ENCODE measurements around the gene ACKR3.

Gene ACKR3

GRCh38 chr2:236593531-236593930 is 23.9 kb downstream of the ACKR3 start:
- DNase-seq (ENCODE audit: insufficient read length) (no peak), FAIRE-seq (no peak)
- TF ChIP-seq POLR2AphosphoS5 (IDR thresholded peaks at IDR 0.05; ENCODE audit: low read depth, low read length) = no peak
- TF ChIP-seq TAF1 (IDR thresholded peaks at IDR 0.05; ENCODE audit: borderline replicate concordance, low read depth, low read length) = no peak

GRCh38 chr2:236593956-236594355 is 24.3 kb downstream of the ACKR3 start:
- FAIRE-seq = no peak
- no peak for DNase-seq (ENCODE audit: insufficient read length)
- TF ChIP-seq POLR2AphosphoS5 (IDR thresholded peaks at IDR 0.05; ENCODE audit: low read depth, low read length) (no peak), TAF1 (IDR thresholded peaks at IDR 0.05; ENCODE audit: borderline replicate concordance, low read depth, low read length) (no peak), POLR2A (IDR thresholded peaks at IDR 0.05; ENCODE audit: low read depth, low read length) (no peak)

- no peak for FAIRE-seq
- TF ChIP-seq TAF1 (IDR thresholded peaks at IDR 0.05; ENCODE audit: borderline replicate concordance, low read depth, low read length) = no peak
- no peak for TF ChIP-seq POLR2A (IDR thresholded peaks at IDR 0.05; ENCODE audit: low read depth, low read length)
- TF ChIP-seq POLR2AphosphoS5 (IDR thresholded peaks at IDR 0.05; ENCODE audit: low read depth, low read length) = no peak
- DNase-seq (ENCODE audit: insufficient read length) = no peak
These were observed 28.0 kb downstream of the ACKR3 start for GRCh38 chr2:236597629-236598028.

GRCh38 chr2:236599059-236599458 is 29.4 kb downstream of the ACKR3 start:
- TF ChIP-seq POLR2A (IDR thresholded peaks at IDR 0.05; ENCODE audit: low read depth, low read length) (no peak), TAF1 (IDR thresholded peaks at IDR 0.05; ENCODE audit: borderline replicate concordance, low read depth, low read length) (no peak), POLR2AphosphoS5 (IDR thresholded peaks at IDR 0.05; ENCODE audit: low read depth, low read length) (no peak)
- FAIRE-seq = no peak
- no peak for DNase-seq (ENCODE audit: insufficient read length)

- FAIRE-seq (no peak), DNase-seq (ENCODE audit: insufficient read length) (no peak)
- TF ChIP-seq POLR2AphosphoS5 (IDR thresholded peaks at IDR 0.05; ENCODE audit: low read depth, low read length) (no peak), POLR2A (IDR thresholded peaks at IDR 0.05; ENCODE audit: low read depth, low read length) (no peak), TAF1 (IDR thresholded peaks at IDR 0.05; ENCODE audit: borderline replicate concordance, low read depth, low read length) (no peak)
These were observed 30.5 kb downstream of the ACKR3 start for GRCh38 chr2:236600158-236600557.

DNA sequence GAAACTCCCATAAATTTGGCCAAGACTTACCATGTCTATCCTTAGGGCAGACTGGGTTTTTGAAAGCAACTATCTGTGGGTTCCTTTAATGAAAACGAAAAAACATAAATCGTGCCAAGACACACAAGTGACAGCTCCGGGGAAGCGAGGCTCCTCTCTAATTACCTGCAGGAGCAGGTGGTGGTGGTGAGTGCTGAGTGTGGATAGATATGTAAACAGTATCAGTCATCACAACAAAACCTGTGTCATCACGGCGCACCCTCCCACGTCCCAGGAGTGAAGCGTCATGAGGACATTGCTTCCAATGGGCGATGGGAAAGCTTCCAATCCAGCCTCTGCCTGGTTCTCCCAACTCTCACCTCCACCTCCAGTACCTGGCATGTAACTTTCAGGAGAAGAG is 31.3 kb downstream of the ACKR3 start:
- TF ChIP-seq POLR2AphosphoS5 (IDR thresholded peaks at IDR 0.05; ENCODE audit: low read depth, low read length) = no peak
- no peak for TF ChIP-seq TAF1 (IDR thresholded peaks at IDR 0.05; ENCODE audit: borderline replicate concordance, low read depth, low read length)
- TF ChIP-seq POLR2A (IDR thresholded peaks at IDR 0.05; ENCODE audit: low read depth, low read length) = no peak
- DNase-seq (ENCODE audit: insufficient read length) (no peak), FAIRE-seq (no peak)

DNA sequence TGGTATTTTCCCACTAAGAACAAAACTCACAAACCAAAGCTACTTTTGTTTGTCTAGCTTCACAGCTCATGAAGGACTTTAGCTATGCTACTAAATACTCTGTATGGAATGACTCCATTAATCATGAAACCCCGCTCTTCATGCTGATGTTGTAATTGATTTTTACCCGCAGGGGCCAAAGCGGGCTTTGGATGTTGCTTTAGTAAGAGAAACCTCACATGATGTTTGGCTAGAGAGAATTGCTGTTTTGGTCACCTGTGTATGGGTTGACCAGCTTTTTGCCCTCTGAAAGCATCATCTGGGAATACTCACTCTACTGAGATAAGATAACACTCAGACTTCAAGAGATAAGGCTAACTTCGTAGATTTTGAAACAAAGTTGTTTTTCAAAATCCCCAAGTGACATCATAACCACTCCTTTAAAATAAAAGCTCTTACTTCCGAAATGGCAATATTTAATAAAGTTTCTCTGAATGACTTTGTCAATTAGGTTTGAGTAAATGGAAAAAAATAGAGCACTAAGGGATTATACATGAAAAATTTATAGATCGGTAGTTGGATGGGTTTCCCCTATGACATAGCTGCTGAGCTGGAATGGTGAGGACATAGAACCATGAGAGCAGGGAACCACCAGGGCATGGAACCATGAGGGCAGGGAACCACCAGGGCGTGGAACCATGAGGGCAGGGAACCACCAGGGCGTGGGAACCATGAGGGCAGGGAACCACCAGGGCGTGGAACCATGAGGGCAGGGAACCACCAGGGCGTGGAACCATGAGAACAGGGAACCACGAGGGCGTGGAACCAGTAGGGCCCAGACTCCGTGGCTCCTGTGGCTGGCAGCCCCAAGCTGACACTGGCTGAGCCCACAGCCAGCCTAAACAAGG is 31.9 kb downstream of the ACKR3 start:
- no peak for DNase-seq (ENCODE audit: insufficient read length)
- no peak for FAIRE-seq

GRCh38 chr2:236602678-236603077 is 33.1 kb downstream of the ACKR3 start:
- TF ChIP-seq POLR2A (IDR thresholded peaks at IDR 0.05; ENCODE audit: low read depth, low read length) = no peak
- TF ChIP-seq POLR2AphosphoS5 (IDR thresholded peaks at IDR 0.05; ENCODE audit: low read depth, low read length) = no peak
- TF ChIP-seq TAF1 (IDR thresholded peaks at IDR 0.05; ENCODE audit: borderline replicate concordance, low read depth, low read length) = no peak
- no peak for DNase-seq (ENCODE audit: insufficient read length)
- FAIRE-seq = no peak

More for the DNA sequence above, 31.9 kb downstream of the ACKR3 start:
- no peak for TF ChIP-seq POLR2A (IDR thresholded peaks at IDR 0.05; ENCODE audit: low read depth, low read length)
- TF ChIP-seq POLR2AphosphoS5 (IDR thresholded peaks at IDR 0.05; ENCODE audit: low read depth, low read length) = no peak
- no peak for TF ChIP-seq TAF1 (IDR thresholded peaks at IDR 0.05; ENCODE audit: borderline replicate concordance, low read depth, low read length)

GRCh38 chr2:236603361-236604015 is 33.9 kb downstream of the ACKR3 start:
- no peak for FAIRE-seq
- DNase-seq (ENCODE audit: insufficient read length) = no peak
- TF ChIP-seq POLR2A (IDR thresholded peaks at IDR 0.05; ENCODE audit: low read depth, low read length) = no peak

DNA sequence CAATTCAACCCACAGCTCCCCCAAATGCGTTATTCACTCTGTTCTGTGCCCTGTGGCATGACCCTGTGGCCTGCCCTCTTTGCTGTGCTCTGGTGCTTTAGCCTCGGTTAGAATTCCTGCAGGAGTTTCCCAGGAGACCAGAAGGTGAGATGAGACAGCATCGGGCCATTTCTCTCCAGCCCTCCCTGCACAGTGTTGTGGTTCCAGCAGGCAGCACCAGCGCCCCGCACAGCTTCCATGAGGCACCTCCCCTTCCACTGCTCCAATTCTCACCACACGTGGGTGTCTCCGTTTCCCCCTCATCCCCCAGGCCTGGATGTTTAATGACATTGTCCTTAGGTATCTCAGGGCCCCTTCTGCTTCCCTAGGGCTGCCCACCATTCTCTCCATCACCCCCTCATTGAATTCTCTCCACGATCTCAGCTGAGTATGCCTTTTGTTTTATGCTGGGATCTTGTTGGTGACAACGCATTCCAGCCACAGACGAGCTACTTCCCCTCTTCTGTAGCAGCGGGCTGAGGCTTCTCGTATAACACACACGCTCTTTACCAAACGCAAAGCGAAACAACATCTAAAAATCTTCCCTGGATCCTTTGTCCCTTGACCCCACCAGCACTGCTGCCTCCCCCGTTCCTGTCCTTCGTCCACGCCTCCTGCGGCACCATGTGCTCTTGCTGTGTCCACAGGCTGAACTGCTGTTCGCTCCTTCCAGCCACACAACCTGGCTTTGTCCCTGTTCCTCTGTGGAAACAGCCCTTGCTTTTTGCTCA is 35.1 kb downstream of the ACKR3 start:
- DNase-seq (ENCODE audit: insufficient read length) (no peak), FAIRE-seq (no peak)
- TF ChIP-seq POLR2A (IDR thresholded peaks at IDR 0.05; ENCODE audit: low read depth, low read length) (no peak), POLR2AphosphoS5 (IDR thresholded peaks at IDR 0.05; ENCODE audit: low read depth, low read length) (no peak), TAF1 (IDR thresholded peaks at IDR 0.05; ENCODE audit: borderline replicate concordance, low read depth, low read length) (no peak)

- TF ChIP-seq POLR2AphosphoS5 (IDR thresholded peaks at IDR 0.05; ENCODE audit: low read depth, low read length) (no peak), POLR2A (IDR thresholded peaks at IDR 0.05; ENCODE audit: low read depth, low read length) (no peak), TAF1 (IDR thresholded peaks at IDR 0.05; ENCODE audit: borderline replicate concordance, low read depth, low read length) (no peak)
- DNase-seq (ENCODE audit: insufficient read length) (no peak), FAIRE-seq (no peak)
These were observed 35.7 kb downstream of the ACKR3 start for GRCh38 chr2:236605345-236605734.
